ENCODE results near the gene ZNF628.

ZNF628 gene

GRCh38 chr19:55465460-55466240 lies 10.8 kb upstream of the ZNF628 start:
- DNase-seq (ENCODE audit: low read depth in 2 of 2) = no peak

DNA sequence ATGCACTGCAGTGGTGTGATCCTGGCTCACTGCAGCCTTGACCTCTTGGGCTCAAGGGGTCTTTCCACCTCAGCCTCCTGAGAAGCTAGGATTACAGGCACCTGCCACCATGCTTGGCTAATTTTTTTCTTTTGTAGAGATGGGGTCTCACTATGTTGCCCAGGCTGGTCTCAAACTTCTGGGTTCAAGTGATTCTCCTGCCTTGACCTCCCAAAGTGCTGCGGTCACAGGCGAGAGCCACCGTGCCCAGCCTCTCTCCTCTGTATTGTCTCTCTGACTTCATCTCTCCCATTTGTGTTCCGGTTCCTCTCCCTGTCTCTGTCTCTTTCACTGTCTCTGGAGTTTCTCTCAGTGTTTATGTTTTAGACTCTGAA lies 10.2 kb upstream of the ZNF628 start:
- no peak for DNase-seq (ENCODE audit: low read depth in 2 of 2)

- peak in 1 of 2 donors; percentile 40 for DNase-seq (ENCODE audit: low read depth in 2 of 2)
Observed at GRCh38 chr19:55467236-55468053, 9.0 kb upstream of the ZNF628 start.

GRCh38 chr19:55468054-55468393 lies 8.4 kb upstream of the ZNF628 start:
- DNase-seq (ENCODE audit: low read depth in 2 of 2) = no peak

DNA sequence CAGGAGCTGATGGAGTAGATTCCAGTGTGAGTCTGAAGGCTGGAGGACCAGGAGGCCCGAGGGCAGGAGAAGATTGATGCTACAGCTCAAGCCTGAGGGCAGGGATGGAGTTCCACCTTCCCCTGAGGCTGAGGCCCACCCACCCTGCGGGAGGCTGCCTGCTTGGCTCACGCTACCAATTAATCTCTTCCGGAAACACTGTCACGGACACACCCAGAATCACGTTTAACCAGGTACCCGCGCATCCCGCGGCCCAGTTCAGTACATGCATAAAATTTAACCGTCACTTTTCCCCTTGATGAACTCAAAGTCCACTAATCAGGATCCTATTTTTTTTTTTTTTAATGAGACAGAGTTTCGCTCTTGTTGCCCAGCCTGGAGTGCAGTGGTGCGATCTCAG lies 5.2 kb upstream of the ZNF628 start:
- no peak for DNase-seq (ENCODE audit: low read depth in 2 of 2)

DNA sequence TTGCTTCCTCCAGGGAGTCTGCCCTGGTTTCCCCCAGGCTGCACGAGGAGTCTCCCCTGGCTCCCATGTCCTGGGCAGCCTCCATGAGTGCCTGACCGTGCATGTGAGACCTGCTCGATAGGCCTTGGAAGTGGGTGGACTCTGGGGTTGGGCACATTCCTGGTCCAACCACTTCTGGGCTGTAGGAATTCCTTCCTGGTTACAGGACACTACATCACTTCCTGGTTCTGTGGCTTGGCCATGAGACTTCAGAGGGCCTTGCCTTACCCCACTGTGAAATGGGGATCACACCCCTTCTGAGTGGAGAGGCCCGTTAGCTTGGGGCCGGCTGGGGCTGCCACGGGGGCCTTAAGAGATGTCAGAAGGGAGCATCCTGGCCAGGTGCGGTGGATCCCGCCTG lies 4.0 kb upstream of the ZNF628 start:
- no peak for DNase-seq (ENCODE audit: low read depth in 2 of 2)

GRCh38 chr19:55473225-55474012 lies 3.0 kb upstream of the ZNF628 start:
- no peak for DNase-seq (ENCODE audit: low read depth in 2 of 2)

- no peak for DNase-seq (ENCODE audit: low read depth in 2 of 2)
Observed at GRCh38 chr19:55474269-55475265, 1.9 kb upstream of the ZNF628 start.

- DNase-seq (ENCODE audit: low read depth in 2 of 2) = no peak
Observed at GRCh38 chr19:55477905-55478304, 1.5 kb downstream of the ZNF628 start.

DNA sequence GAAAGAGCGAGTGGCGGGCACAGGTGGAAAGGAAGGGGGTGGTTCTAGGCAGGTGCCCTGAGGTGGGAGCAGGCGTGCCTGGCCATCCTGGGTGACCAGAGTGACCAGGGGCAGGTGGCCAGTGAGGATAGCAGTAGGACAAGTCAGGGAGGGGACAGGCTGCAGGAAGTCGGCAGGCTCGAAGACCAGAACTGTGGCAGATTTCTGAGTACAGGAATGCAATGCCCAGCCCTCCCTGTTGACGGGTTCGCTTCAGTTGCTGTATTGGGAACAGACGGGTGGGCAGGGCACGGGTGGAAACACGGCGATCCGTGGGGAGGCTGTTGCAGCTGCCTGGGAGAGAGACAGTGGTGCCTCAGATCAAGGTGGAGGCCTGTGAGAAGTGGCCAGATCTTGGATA lies 1.9 kb downstream of the ZNF628 start:
- no peak for DNase-seq (ENCODE audit: low read depth in 2 of 2)

- no peak for DNase-seq (ENCODE audit: low read depth in 2 of 2)
Observed at GRCh38 chr19:55479045-55479444, 2.6 kb downstream of the ZNF628 start.

GRCh38 chr19:55479451-55480230 lies 3.2 kb downstream of the ZNF628 start:
- DNase-seq (ENCODE audit: low read depth in 2 of 2) = no peak

DNA sequence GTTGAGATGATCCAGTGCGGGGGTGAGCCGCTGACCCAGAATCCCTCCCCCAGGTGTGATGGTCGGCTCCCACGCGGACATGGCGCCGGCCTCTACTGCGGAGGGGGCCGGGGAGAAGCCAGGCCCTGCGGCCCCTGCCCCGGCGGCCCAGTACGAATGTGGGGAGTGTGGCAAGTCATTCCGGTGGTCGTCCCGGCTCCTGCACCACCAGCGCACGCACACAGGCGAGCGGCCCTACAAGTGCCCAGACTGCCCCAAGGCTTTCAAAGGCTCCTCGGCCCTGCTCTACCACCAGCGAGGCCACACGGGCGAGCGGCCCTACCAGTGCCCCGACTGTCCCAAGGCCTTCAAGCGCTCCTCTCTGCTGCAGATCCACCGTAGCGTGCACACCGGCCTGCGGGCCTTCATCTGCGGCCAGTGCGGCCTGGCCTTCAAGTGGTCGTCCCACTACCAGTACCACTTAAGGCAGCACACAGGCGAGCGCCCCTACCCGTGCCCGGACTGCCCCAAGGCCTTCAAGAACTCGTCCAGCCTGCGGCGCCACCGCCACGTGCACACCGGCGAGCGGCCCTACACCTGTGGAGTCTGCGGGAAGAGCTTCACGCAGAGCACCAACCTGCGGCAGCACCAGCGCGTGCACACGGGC lies 4.9 kb downstream of the ZNF628 start:
- no peak for DNase-seq (ENCODE audit: low read depth in 2 of 2)

- no peak for DNase-seq (ENCODE audit: low read depth in 2 of 2)
Observed at GRCh38 chr19:55481794-55482155, 5.4 kb downstream of the ZNF628 start.

DNA sequence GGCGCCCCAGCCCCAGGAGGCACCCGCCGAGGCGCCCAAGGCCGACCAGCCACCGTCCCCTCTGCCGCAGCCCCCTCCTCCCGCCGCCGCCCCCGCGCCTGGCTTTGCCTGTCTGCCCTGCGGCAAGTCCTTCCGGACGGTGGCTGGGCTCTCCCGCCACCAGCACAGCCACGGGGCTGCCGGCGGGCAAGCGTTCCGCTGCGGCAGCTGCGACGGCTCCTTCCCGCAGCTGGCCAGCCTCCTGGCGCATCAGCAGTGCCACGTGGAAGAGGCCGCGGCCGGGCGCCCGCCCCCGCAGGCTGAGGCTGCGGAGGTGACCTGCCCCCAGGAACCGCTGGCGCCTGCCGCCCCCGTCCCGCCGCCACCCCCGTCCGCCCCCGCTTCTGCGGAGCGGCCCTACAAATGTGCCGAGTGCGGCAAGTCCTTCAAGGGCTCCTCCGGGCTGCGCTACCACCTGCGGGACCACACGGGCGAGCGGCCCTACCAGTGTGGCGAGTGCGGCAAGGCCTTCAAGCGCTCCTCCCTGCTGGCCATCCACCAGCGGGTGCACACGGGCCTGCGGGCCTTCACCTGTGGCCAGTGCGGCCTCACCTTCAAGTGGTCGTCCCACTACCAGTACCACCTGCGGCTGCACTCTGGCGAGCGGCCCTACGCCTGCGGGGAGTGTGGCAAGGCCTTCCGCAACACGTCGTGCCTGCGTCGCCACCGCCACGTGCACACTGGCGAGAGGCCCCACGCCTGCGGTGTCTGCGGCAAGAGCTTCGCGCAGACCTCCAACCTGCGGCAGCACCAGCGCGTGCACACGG lies 5.9 kb downstream of the ZNF628 start:
- DNase-seq (ENCODE audit: low read depth in 2 of 2) = no peak

DNA sequence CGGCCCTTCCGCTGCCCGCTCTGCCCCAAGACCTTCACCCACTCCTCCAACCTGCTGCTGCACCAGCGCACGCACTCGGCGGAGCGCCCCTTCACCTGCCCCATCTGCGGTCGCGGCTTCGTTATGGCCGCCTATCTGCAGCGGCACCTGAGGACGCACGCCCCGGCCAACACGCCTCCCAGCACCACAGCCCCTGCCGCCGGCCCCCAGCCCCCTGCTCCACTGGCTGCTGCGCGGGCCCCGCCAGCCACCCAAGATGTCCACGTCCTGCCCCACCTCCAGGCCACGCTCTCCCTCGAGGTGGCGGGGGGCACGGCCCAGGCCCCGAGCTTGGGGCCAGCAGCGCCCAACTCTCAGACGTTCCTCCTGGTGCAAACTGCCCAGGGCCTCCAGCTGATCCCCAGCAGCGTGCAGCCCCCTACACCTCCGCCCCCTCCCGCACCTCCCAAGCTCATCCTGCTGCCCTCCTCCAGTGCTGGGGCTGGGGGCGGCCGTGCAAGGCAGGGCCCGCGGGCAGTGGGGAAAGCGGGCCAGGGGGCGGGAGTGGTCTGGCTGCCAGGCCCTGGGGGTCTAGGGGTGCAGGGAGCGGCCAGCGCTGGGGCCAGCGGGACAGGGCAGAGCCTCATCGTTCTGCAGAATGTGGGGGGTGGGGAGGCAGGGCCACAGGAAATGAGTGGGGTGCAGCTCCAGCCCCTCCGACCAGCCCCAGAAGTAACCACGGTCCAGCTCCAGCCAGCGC lies 6.7 kb downstream of the ZNF628 start:
- no peak for DNase-seq (ENCODE audit: low read depth in 2 of 2)

GRCh38 chr19:55483706-55484592 lies 7.5 kb downstream of the ZNF628 start:
- no peak for DNase-seq (ENCODE audit: low read depth in 2 of 2)
